ENCODE results near the gene PCDHGA1.

DNA sequence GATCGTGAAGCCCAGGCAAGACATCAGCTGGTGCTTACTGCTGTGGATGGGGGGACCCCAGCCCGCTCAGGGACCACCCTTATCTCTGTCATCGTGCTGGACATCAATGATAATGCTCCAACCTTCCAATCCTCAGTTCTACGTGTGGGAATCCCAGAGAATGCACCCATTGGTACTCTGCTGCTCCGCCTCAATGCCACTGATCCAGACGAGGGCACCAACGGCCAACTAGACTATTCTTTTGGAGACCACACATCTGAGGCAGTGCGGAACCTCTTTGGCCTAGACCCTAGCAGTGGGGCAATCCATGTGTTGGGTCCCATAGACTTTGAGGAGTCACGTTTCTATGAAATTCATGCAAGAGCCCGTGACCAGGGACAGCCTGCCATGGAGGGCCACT is 159.5 kb downstream of the PCDHGA1 start:
- TF ChIP-seq EZH2phosphoT487 (conservative IDR thresholded peaks at IDR 0.05; ENCODE audit: low read length): no peak
- TF ChIP-seq, protein P1, sequence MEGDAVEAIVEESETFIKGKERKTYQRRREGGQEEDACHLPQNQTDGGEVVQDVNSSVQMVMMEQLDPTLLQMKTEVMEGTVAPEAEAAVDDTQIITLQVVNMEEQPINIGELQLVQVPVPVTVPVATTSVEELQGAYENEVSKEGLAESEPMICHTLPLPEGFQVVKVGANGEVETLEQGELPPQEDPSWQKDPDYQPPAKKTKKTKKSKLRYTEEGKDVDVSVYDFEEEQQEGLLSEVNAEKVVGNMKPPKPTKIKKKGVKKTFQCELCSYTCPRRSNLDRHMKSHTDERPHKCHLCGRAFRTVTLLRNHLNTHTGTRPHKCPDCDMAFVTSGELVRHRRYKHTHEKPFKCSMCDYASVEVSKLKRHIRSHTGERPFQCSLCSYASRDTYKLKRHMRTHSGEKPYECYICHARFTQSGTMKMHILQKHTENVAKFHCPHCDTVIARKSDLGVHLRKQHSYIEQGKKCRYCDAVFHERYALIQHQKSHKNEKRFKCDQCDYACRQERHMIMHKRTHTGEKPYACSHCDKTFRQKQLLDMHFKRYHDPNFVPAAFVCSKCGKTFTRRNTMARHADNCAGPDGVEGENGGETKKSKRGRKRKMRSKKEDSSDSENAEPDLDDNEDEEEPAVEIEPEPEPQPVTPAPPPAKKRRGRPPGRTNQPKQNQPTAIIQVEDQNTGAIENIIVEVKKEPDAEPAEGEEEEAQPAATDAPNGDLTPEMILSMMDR (IDR thresholded peaks at IDR 0.05; ENCODE audit: insufficient read depth, low read length, poor library complexity, severe bottlenecking): no peak

Data from SU-DHL-6 (cell line).